Thyroid gland (tissue), 4 donors: ENCODE data around the gene USP15.

Experiments
- CTCF ChIP-seq, 6 experiments: fragments of 200-600 bp in 3 of 6; fragments of 450-650 bp in 3 of 6; sonication (generic) in 3 of 6; IDR thresholded peaks; one replicate each; pipeline ENCODE4 v1.5.1; 2016 to 2019; ENCODE audit warnings: antibody characterized with exemption in 6 of 6, mild to moderate bottlenecking in 2 of 6, inconsistent platforms in 1 of 6, moderate library complexity in 1 of 6
- POLR2A ChIP-seq, 2 donors: fragments of 450-650 bp; IDR thresholded peaks; one replicate each; pipeline ENCODE4 v1.6.1; 2017; ENCODE audit warnings: antibody characterized with exemption in 2 of 2, mild to moderate bottlenecking in 2 of 2, moderate library complexity in 1 of 2

GRCh38 chr12:62328296-62328921 is 68.2 kb downstream of the USP15 start:
- TF ChIP-seq CTCF (IDR thresholded peaks at IDR 0.05) (no peak), POLR2A (IDR thresholded peaks at IDR 0.05) (no peak)
